GM23248 (cell line): ENCODE measurements around the gene SPC24. TPM values are rescaled to one million over a fixed set of nuclear protein-coding genes. Genes with fewer than 3 reads are reported as not detected.

Source experiments
- DNase-seq: peaks from one replicate; pipeline ENCODE4 v3.0.0-alpha.2; 2015
- H2AFZ ChIP-seq: fragments of 200-600 bp; sonication (generic); 2 replicates; pipeline ENCODE4 v1.6.1; 2016; ENCODE audit warnings: antibody characterized with exemption
- H3F3A ChIP-seq: fragments of 200-600 bp; sonication (generic); 2 replicates; pipeline ENCODE4 v1.6.1; 2016; ENCODE audit warnings: mild to moderate bottlenecking, antibody characterized with exemption, mixed run types; ENCODE audit not compliant: insufficient read depth
- H3K27ac ChIP-seq: fragments of 200-600 bp; sonication (generic); 2 replicates; pipeline ENCODE4 v1.5.1; 2016; ENCODE audit warnings: mild to moderate bottlenecking
- H3K27me3 ChIP-seq: fragments of 200-600 bp; sonication (generic); replicated peaks from 2 replicates; pipeline ENCODE4 v1.6.1; 2016; ENCODE audit warnings: mild to moderate bottlenecking; ENCODE audit not compliant: insufficient read depth
- H3K36me3 ChIP-seq: fragments of 200-600 bp; sonication (generic); 2 replicates; pipeline ENCODE4 v1.6.1; 2016; ENCODE audit warnings: low read depth, mild to moderate bottlenecking
- H3K4me1 ChIP-seq: fragments of 200-600 bp; sonication (generic); 2 replicates; pipeline ENCODE4 v1.6.1; 2016; ENCODE audit warnings: mild to moderate bottlenecking; ENCODE audit not compliant: insufficient read depth
- H3K4me2 ChIP-seq: fragments of 200-600 bp; sonication (generic); one replicate; pipeline ENCODE4 v1.6.1; 2016; ENCODE audit warnings: mild to moderate bottlenecking; ENCODE audit not compliant: unreplicated experiment
- H3K4me3 ChIP-seq: fragments of 200-600 bp; sonication (generic); 2 replicates; pipeline ENCODE4 v1.5.1; 2016; ENCODE audit warnings: mild to moderate bottlenecking
- H3K79me2 ChIP-seq: fragments of 200-600 bp; sonication (generic); 2 replicates; pipeline ENCODE4 v1.6.1; 2016; ENCODE audit warnings: mild to moderate bottlenecking; ENCODE audit not compliant: insufficient read depth
- H3K9ac ChIP-seq: fragments of 200-600 bp; sonication (generic); 2 replicates; pipeline ENCODE4 v1.6.1; 2016; ENCODE audit warnings: mild to moderate bottlenecking
- H3K9me2 ChIP-seq: fragments of 200-600 bp; sonication (generic); 2 replicates; pipeline ENCODE4 v1.6.1; 2016; ENCODE audit warnings: mixed run types, mild to moderate bottlenecking, moderate library complexity; ENCODE audit not compliant: insufficient read depth
- H3K9me3 ChIP-seq: fragments of 200-600 bp; sonication (generic); one replicate; pipeline ENCODE4 v1.6.1; 2017; ENCODE audit warnings: low read depth
- H4K20me1 ChIP-seq: fragments of 200-600 bp; sonication (generic); 2 replicates; pipeline ENCODE4 v1.6.0; 2016; ENCODE audit not compliant: insufficient read depth
- EZH2 ChIP-seq: fragments of 200-600 bp; sonication (generic); IDR thresholded peaks from 2 replicates; pipeline ENCODE4 v1.6.1; 2018; ENCODE audit warnings: antibody characterized with exemption, mild to moderate bottlenecking; ENCODE audit not compliant: insufficient read depth, poor library complexity, severe bottlenecking
- EZH2phosphoT487 ChIP-seq: fragments of 200-600 bp; sonication (generic); IDR thresholded peaks from 2 replicates; pipeline ENCODE4 v1.6.1; 2018; ENCODE audit warnings: antibody characterized with exemption, moderate library complexity, mild to moderate bottlenecking, low read depth; ENCODE audit not compliant: insufficient read depth
- WGBS, 2 experiments: methylation state at CpG; one replicate each; pipeline ENCODE4 v1.1.6; 2015 to 2017; ENCODE audit warnings: low lambda C conversion rate in 2 of 2, low coverage in 1 of 2; ENCODE audit errors: missing lambda C conversion rate in 2 of 2; 5-methylcytosine and 5-hydroxymethylcytosine counted together
- in situ Hi-C: fragments of 300-500 bp; cut with MboI; formaldehyde crosslinking; loops from 2 replicates; pipeline ENCODE4 v1.15.0; 2020
- polyA plus RNA-seq: library from polyadenylated mRNA; unstranded; fragments of >200 nt; fragmentation: Nextera tagmentation; extraction: Ambion mirVana; gene quantifications from 2 replicates; pipeline ENCODE4 v1.2.1, GENCODE V29; 2016
- total RNA-seq: library from RNA; depleted of rRNA; stranded (reverse); fragments of >200 nt; shearing (Covaris generic); gene quantifications from 2 replicates; pipeline ENCODE4 v1.2.3, GENCODE V29; 2014; rRNA removed

SPC24 gene
- 9.5 and 19.8 TPM in 2 replicates for total RNA-seq
- 14.8 and 16.2 TPM in 2 replicates for polyA plus RNA-seq

DNA sequence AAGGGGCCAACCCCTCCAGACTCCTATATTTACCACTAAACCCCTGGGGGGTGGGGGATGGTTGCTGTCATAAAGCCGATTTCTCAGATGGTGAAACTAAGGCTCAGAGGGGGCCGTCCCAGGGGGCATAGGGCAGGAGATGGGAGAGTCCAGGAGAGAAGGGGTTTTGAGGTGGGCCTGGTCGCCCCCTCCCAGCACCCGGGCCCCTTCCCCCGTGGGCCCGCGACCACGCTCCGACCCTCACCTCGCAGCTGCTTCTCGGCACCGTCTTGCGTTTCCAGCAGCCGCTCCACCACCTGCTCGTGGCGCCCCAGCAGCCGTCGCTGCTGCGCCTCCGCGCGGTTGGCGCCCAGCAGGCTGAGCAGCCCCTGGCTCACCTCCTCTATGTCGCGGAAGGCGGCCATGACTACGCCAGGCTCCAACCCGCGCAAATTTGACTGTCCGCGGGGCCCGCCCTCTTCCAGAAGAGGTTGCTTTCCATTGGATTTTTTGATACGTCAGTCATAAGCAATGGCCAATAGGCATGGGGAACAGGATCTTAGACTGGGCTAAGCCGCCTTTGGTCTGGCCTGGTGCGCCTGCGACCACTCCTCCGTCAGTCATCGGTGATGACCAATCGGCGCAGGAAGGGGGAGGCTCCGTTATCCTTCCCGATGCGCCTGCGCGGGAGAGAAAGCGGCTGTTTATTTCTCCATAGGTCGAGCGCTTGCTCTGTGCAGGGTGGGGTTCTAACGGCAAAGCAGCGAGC is at the start of gene SPC24:
Gene SPC24, minus strand, starts transcription at position 410 of the 748 bp plus-strand sequence. Its CDS starts 6 bp downstream, at position 404.
- peaks cover 40% of the 10 kb centered on the region for H3K79me2 ChIP-seq
- no peaks in the 10 kb centered on the region for H3K9me3 ChIP-seq
- H3K9ac ChIP-seq: peak within 1 kb of the TSS; percentile 79
- WGBS, 2 experiments: 2% methylated on average over 41 to 49 of the region's 50 CpGs
- H3K4me3 ChIP-seq: peak within 1 kb of the TSS; percentile 80
- H4K20me1 ChIP-seq: no peaks in the 10 kb centered on the region
- in situ Hi-C loops: no loop called here
- no peaks in the 10 kb centered on the region for H3K9me2 ChIP-seq
- no peaks in the 10 kb centered on the region for H3K36me3 ChIP-seq
- H3K27me3 ChIP-seq: no peaks in the 10 kb centered on the region
- no peak for TF ChIP-seq EZH2
- TF ChIP-seq EZH2phosphoT487: no peak
- H3K27ac ChIP-seq: peak within 1 kb of the TSS; percentile 61
- peaks cover 27% of the 10 kb centered on the region for H3F3A ChIP-seq
- peak within 1 kb of the TSS; percentile 75 for H3K4me2 ChIP-seq
- peak; percentile 99 for DNase-seq
- H2AFZ ChIP-seq: peak within 1 kb of the TSS; percentile 94
- peaks cover 21% of the 10 kb centered on the region for H3K4me1 ChIP-seq

DNA sequence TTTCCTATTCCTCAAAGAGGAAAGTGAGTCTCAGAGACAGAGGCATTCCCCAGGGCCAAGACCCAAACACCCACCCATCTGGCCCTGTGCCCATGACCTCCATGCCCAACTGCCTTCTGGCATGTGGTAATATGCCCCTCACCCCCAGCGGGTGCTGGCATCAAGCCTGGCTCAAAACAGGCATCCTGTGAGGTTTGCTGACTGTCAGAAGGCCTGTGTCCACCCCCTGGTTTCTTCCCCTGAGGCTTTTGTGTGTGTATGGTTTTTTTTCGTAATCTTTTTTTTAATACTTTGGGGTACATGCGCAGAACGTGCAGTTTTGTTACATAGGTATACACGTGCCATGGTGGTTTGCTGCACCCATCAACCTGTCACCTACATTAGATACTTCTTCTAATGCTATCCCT is 49.4 kb upstream of the SPC24 start:
- in situ Hi-C loops: loop anchor here (10.0 kb wide), 1 partner anchor 170 kb away; no protein-coding TSS in a partner anchor
- Histone ChIP-seq H3K27ac (no peak overlapping the region), H4K20me1 (no peaks in the 10 kb centered on the region), H3K4me3 (no peak overlapping the region), H3K9me3 (no peaks in the 10 kb centered on the region), H3K9ac (no peak overlapping the region), H3K79me2 (no peaks in the 10 kb centered on the region), H2AFZ (no peak overlapping the region), H3F3A (peaks cover 19% of the 10 kb centered on the region), H3K27me3 (no peaks in the 10 kb centered on the region), H3K4me2 (no peak overlapping the region), H3K36me3 (no peaks in the 10 kb centered on the region), H3K4me1 (peaks cover 8% of the 10 kb centered on the region), H3K9me2 (no peaks in the 10 kb centered on the region)
- DNase-seq: no peak
- no peak for TF ChIP-seq EZH2
- no peak for TF ChIP-seq EZH2phosphoT487
- 46 to 70% methylated on average over 5 of the region's 5 CpGs for WGBS, 2 experiments

GRCh38 chr19:11204076-11204602 is 48.6 kb upstream of the SPC24 start:
- Histone ChIP-seq H3K79me2 (no peaks in the 10 kb centered on the region), H2AFZ (no peak overlapping the region), H3K27ac (no peak overlapping the region), H3K27me3 (no peaks in the 10 kb centered on the region), H3K4me3 (no peak overlapping the region), H3K4me2 (no peak overlapping the region), H3K9me3 (no peaks in the 10 kb centered on the region), H3K9me2 (no peaks in the 10 kb centered on the region), H3K9ac (no peak overlapping the region), H3F3A (peaks cover 13% of the 10 kb centered on the region), H3K4me1 (peaks cover 8% of the 10 kb centered on the region), H4K20me1 (no peaks in the 10 kb centered on the region), H3K36me3 (no peaks in the 10 kb centered on the region)
- no peak for DNase-seq
- WGBS, 2 experiments: 73 to 79% methylated on average over 8 to 9 of the region's 9 CpGs
- in situ Hi-C loops: loop anchor here (10.0 kb wide), 1 partner anchor 169 kb away; no protein-coding TSS in a partner anchor
- no peak for TF ChIP-seq EZH2
- TF ChIP-seq EZH2phosphoT487: no peak

DNA sequence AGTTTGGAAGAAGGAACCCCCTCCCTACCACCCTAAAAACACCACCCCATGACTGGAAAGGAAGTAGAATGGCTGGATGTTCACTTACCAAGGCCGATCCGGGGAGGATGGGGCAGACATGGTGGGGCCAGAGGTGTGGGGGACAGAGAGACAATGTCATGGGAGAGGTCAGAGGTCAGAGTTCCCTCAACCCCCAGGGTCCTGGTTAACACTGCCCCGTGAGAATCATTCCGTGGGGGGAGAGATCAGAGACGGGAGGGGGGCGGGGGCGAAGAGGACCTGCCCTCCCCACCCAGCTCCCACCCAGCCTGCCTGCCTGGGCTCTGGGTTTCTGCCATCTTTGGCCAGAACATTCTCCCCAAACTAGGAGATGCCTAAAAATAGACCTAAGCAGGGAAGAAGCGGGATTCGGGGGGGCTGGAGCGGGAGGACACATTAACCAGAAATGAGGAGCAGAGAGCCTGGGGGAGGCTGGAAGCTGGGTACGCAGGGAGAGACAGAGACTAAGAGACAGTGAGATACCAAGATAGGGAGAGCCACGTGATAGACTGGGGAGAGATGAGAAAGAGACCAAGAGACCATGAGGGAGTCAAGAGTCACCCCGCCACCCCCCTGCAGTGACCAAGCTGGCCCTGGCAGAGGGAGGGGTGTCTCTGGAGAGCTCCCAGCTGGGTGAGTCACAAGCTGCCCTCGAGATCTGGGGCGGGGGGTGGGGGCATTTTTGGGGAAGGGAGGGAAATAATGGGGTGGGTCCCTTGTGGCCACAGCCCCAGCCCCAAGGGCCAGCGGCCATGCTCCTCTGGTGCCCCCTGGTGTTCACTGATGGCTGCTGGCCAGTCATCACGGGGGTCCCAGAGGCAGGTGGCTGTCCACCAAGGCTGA is 47.9 kb upstream of the SPC24 start:
- Histone ChIP-seq H3K9me3 (no peaks in the 10 kb centered on the region), H3F3A (peaks cover 11% of the 10 kb centered on the region), H3K27me3 (no peaks in the 10 kb centered on the region), H3K9ac (peak overlapping the region; percentile 65), H3K79me2 (no peaks in the 10 kb centered on the region), H4K20me1 (no peaks in the 10 kb centered on the region), H3K4me2 (peak overlapping the region; percentile 44), H3K9me2 (no peaks in the 10 kb centered on the region), H3K4me3 (no peak overlapping the region), H2AFZ (peak overlapping the region; percentile 65), H3K4me1 (peaks cover 8% of the 10 kb centered on the region), H3K36me3 (no peaks in the 10 kb centered on the region), H3K27ac (peak overlapping the region; percentile 61)
- 3 to 6% methylated on average over 11 to 17 of the region's 17 CpGs for WGBS, 2 experiments
- no peak for TF ChIP-seq EZH2
- no peak for TF ChIP-seq EZH2phosphoT487
- peak; percentile 82 for DNase-seq
- in situ Hi-C loops: loop anchor here (10.0 kb wide), 1 partner anchor 169 kb away; no protein-coding TSS in a partner anchor
